K562 (cell line): ENCODE results near the gene PGBD1. TPM values are rescaled to one million over a fixed set of nuclear protein-coding genes. Genes with fewer than 3 reads are reported as not detected.

Experiments used
- ATAC-seq: fragments of 200-7000 bp; cut with Tn5 transposase; 3 replicates; pipeline ENCODE4 v1.9.1; 2020; ENCODE audit warnings: moderate library complexity
- BruUV-seq: library from RNA; stranded (reverse); fragments of 400-500 nt; replicated peaks from 2 replicates; lab custom pipeline; 2021; lab: Mats Ljungman, UMichigan
- CTCF ChIA-PET: fragments of 300-600 bp; formaldehyde crosslinking; extraction: SDS; loops from one replicate; lab custom pipeline; 2021; ENCODE audit warnings: low intra/inter-chr PET ratio; lab: Yijun Ruan, JAX
- POLR2A ChIA-PET: fragments of 300-600, 350-650 bp; sonication (Branson Sonifier 250); formaldehyde crosslinking; extraction: SDS; loops from one replicate; lab custom pipeline; 2021; ENCODE audit warnings: antibody characterized with exemption, inconsistent platforms; lab: Yijun Ruan, JAX
- DNase-seq, 4 experiments: peaks; one replicate each; pipeline versions ENCODE4 v3.0.0 to v3.0.0-alpha.2; 2011 to 2018; ENCODE audit warnings: low spot score in 3 of 4, mixed read lengths in 3 of 4; ENCODE audit errors: extremely low read depth in 1 of 4
- FAIRE-seq: peaks from 2 replicates; lab custom pipeline; 2011; peaks lifted over from hg19 to GRCh38; lab: Jason Lieb, UNC
- H2AFZ ChIP-seq: 2 replicates; pipeline ENCODE4 v1.6.0; 2011; ENCODE audit warnings: low read depth, low read length, control low read depth, inconsistent platforms
- H3K27ac ChIP-seq: fragments of 200-600 bp; 3 replicates; pipeline ENCODE4 v1.8.0; 2011; ENCODE audit warnings: low read depth, mild to moderate bottlenecking, control low read depth, inconsistent platforms, low read length, moderate library complexity, mixed read lengths; ENCODE audit errors: extremely low read depth
- H3K27me3 ChIP-seq, 2 experiments: fragments of 300-600 bp in 1 of 2; 2 replicates in 1 of 2; 3 replicates in 1 of 2; pipeline versions ENCODE4 v1.6.0 to v1.8.0; 2011; ENCODE audit warnings: inconsistent platforms in 2 of 2, low read length in 2 of 2, mild to moderate bottlenecking in 1 of 2, mixed read lengths in 1 of 2, moderate library complexity in 1 of 2; ENCODE audit not compliant: control insufficient read depth in 2 of 2, insufficient read depth in 2 of 2
- H3K36me3 ChIP-seq: fragments of 300-600 bp; 3 replicates; pipeline ENCODE4 v1.8.0; 2011; ENCODE audit warnings: mild to moderate bottlenecking, low read length, inconsistent platforms; ENCODE audit not compliant: control insufficient read depth, insufficient read depth
- H3K4me1 ChIP-seq, 2 experiments: fragments of 200-600 bp in 1 of 2; replicated peaks in 1 of 2; 2 replicates in 1 of 2; 3 replicates in 1 of 2; pipeline versions ENCODE4 v1.5.1 to v1.8.0; 2011; ENCODE audit warnings: inconsistent platforms in 2 of 2, low read length in 2 of 2, mild to moderate bottlenecking in 1 of 2, mixed read lengths in 1 of 2, moderate library complexity in 1 of 2; ENCODE audit not compliant: control insufficient read depth in 2 of 2, insufficient read depth in 2 of 2
- H3K4me2 ChIP-seq: 2 replicates; pipeline ENCODE4 v1.6.1; 2011; ENCODE audit warnings: low read length, control low read depth, inconsistent platforms, mixed read lengths; ENCODE audit not compliant: insufficient read depth
- H3K4me3 ChIP-seq: fragments of 200-600 bp; sonication (generic), shearing (Covaris generic); 2 replicates; pipeline ENCODE4 v1.5.1; 2016; ENCODE audit warnings: control low read depth, inconsistent platforms
- H3K79me2 ChIP-seq: fragments of 200-600 bp; 3 replicates; pipeline ENCODE4 v1.8.0; 2011; ENCODE audit warnings: low read length, inconsistent platforms; ENCODE audit not compliant: control insufficient read depth, insufficient read depth
- H3K9ac ChIP-seq, 2 experiments: 2 replicates each; pipeline versions ENCODE4 v1.6.0 to v1.6.1; 2011; ENCODE audit warnings: low read depth in 2 of 2, low read length in 2 of 2, control low read depth in 1 of 2, inconsistent platforms in 1 of 2, mild to moderate bottlenecking in 1 of 2, mixed read lengths in 1 of 2; ENCODE audit not compliant: insufficient read depth in 1 of 2
- H3K9me1 ChIP-seq: one replicate; pipeline ENCODE4 v1.6.0; 2011; ENCODE audit warnings: inconsistent platforms, mild to moderate bottlenecking, low read length, moderate library complexity; ENCODE audit not compliant: control insufficient read depth, insufficient read depth
- H3K9me3 ChIP-seq: replicated peaks from 2 replicates; pipeline ENCODE4 v1.5.1; 2011; ENCODE audit warnings: low read depth, low read length, inconsistent platforms; ENCODE audit not compliant: control insufficient read depth, insufficient read depth
- H4K20me1 ChIP-seq: replicated peaks from 2 replicates; pipeline ENCODE4 v1.6.1; 2011; ENCODE audit warnings: low read length, inconsistent platforms, mixed read lengths; ENCODE audit not compliant: control insufficient read depth, insufficient read depth
- CGGBP1 ChIP-seq: fragments of 250-450 bp; sonication (Bioruptor Pico); IDR thresholded peaks from 2 replicates; pipeline ENCODE4 v1.9.0; 2021; ENCODE audit warnings: mild to moderate bottlenecking
- CLOCK ChIP-seq: fragments of 250-450 bp; sonication (Bioruptor Pico); IDR thresholded peaks from 2 replicates; pipeline ENCODE4 v1.4.0; 2020; ENCODE audit warnings: mild to moderate bottlenecking, moderate library complexity, borderline replicate concordance
- HNRNPLL ChIP-seq: fragments of 200-400 bp; formaldehyde crosslinking; IDR thresholded peaks from 2 replicates; pipeline ENCODE4 v1.6.1; 2017; ENCODE audit warnings: low read length, low read depth, mild to moderate bottlenecking; ENCODE audit not compliant: poor library complexity, severe bottlenecking
- KLF10 ChIP-seq: fragments of 250-450 bp; sonication (Bioruptor Pico); IDR thresholded peaks from 2 replicates; pipeline ENCODE4 v1.6.1; 2021; ENCODE audit warnings: matching md5 sums
- MEF2A ChIP-seq: IDR thresholded peaks from 2 replicates; pipeline ENCODE4 v1.6.1; 2011; ENCODE audit warnings: low read depth, mild to moderate bottlenecking, low read length, moderate library complexity; ENCODE audit not compliant: control insufficient read depth
- MLX ChIP-seq, 2 experiments: fragments of 450-650 bp in 1 of 2; sonication (generic) in 1 of 2; formaldehyde crosslinking; conservative IDR thresholded peaks; 2 replicates each; pipeline versions ENCODE4 v1.4.0 to v1.8.1; 2020 to 2022; ENCODE audit warnings: mild to moderate bottlenecking in 1 of 2, missing genetic modification reagents in 1 of 2
- NCOA1 ChIP-seq: fragments of 450-650 bp; IDR thresholded peaks from 2 replicates; pipeline ENCODE4 v1.6.1; 2016; ENCODE audit warnings: low read depth
- PHTF2 ChIP-seq: fragments of 250-450 bp; sonication (Bioruptor Pico); IDR thresholded peaks from 2 replicates; pipeline ENCODE4 v1.5.0; 2021; ENCODE audit warnings: mild to moderate bottlenecking
- RAD51 ChIP-seq: fragments of 450-650 bp; IDR thresholded peaks from 2 replicates; pipeline ENCODE4 v1.7.1; 2016; ENCODE audit warnings: low read depth, mild to moderate bottlenecking, borderline replicate concordance
- SNIP1 ChIP-seq: fragments of 450-650 bp; IDR thresholded peaks from 2 replicates; pipeline ENCODE4 v1.7.1; 2017; ENCODE audit warnings: low read depth, mild to moderate bottlenecking
- TCF15 ChIP-seq: fragments of 250-450 bp; sonication (Bioruptor Pico); IDR thresholded peaks from 2 replicates; pipeline ENCODE4 v1.8.0; 2022; ENCODE audit warnings: moderate library complexity, mild to moderate bottlenecking, inconsistent platforms
- TRIM24 ChIP-seq, 2 experiments: fragments of 450-650 bp; IDR thresholded peaks; 2 replicates each; pipeline ENCODE4 v1.6.1; 2016
- TSHZ1 ChIP-seq: fragments of 250-450 bp; sonication (Bioruptor Pico); IDR thresholded peaks from 2 replicates; pipeline ENCODE4 v1.4.0; 2020; ENCODE audit warnings: mild to moderate bottlenecking, moderate library complexity
- ZFP30 ChIP-seq: fragments of 250-450 bp; sonication (Bioruptor Pico); IDR thresholded peaks from 2 replicates; pipeline ENCODE4 v1.8.0; 2022; ENCODE audit warnings: moderate library complexity, mild to moderate bottlenecking, inconsistent platforms, borderline replicate concordance
- ZNF133 ChIP-seq: fragments of 250-450 bp; sonication (Bioruptor Pico); IDR thresholded peaks from 2 replicates; pipeline ENCODE4 v1.4.0; 2020; ENCODE audit warnings: mild to moderate bottlenecking
- ZNF764 ChIP-seq: fragments of 250-450 bp; sonication (Bioruptor Pico); IDR thresholded peaks from 2 replicates; pipeline ENCODE4 v1.4.0; 2020; ENCODE audit warnings: low read depth, mild to moderate bottlenecking, moderate library complexity
- WGBS: fragments of 100-300 bp; shearing (Covaris generic); methylation state at CpG from one replicate; pipeline ENCODE4 v1.1.6; 2016; ENCODE audit warnings: low coverage, mixed read lengths; ENCODE audit not compliant: insufficient coverage; ENCODE audit errors: missing lambda C conversion rate; 5-methylcytosine and 5-hydroxymethylcytosine counted together
- in situ Hi-C: fragments of 300-500 bp; cut with MboI; formaldehyde crosslinking; loops from 4 replicates; pipeline ENCODE4 v1.15.0; 2018; ENCODE audit warnings: inconsistent platforms, mixed read lengths
- intact Hi-C: fragments of 100-400 bp; cut with micrococcal nuclease; formaldehyde crosslinking; loops from 2 replicates; pipeline ENCODE4 v1.14.2; 2022
- polyA plus RNA-seq, 8 experiments: library from polyadenylated mRNA; depleted of rRNA in 4 of 8; stranded (reverse) in 5 of 8; unstranded in 3 of 8; fragments of >200 nt; fragmentation: Nextera tagmentation in 2 of 8; fragmentation: Illumina TruSeq in 1 of 8; extraction: Ambion mirVana in 2 of 8; extraction: Trizol in 1 of 8; gene quantifications; 2 replicates each; pipeline versions ENCODE4 v1.2.1 to v1.2.3, GENCODE V29; 2011 to 2014; ENCODE audit warnings: inconsistent platforms in 1 of 8, missing spikeins in 1 of 8
- total RNA-seq, 7 experiments: library from RNA; depleted of rRNA in 6 of 7; stranded (reverse); fragments of >200 nt in 6 of 7; fragmentation: Illumina TruSeq in 2 of 7; extraction: Trizol in 2 of 7; gene quantifications; 2 replicates each; pipeline versions ENCODE4 v1.2.1 to v1.2.3, GENCODE V29; 2011 to 2021; ENCODE audit warnings: low replicate concordance in 1 of 7

The PGBD1 gene
- total and polyA plus RNA-seq, 9 of the 15 experiments (the other 6 are each of a cell fraction or from before 2014, with no cell fraction given): 3.3 to 9.0 (median 7.3) TPM

GRCh38 chr6:28248916-28249315 is 32.5 kb upstream of the PGBD1 start:
- ChIA-PET POLR2A (interaction anchor here (0.6 to 8.3 kb wide), 3 partner anchors 8 to 19 kb away, joined by 3 to 73 read pairs (median 9); partner anchors contain the start of gene ZSCAN26), CTCF (no interaction called here)
- H3K4me3 ChIP-seq: no peak overlapping the region
- H3K27ac ChIP-seq: no peak overlapping the region
- in situ Hi-C loops: no loop called here
- H3K27me3 ChIP-seq: no peaks in the 10 kb centered on the region
- intact Hi-C loops: no loop called here
- no peak overlapping the region for H3K9ac ChIP-seq
- H2AFZ ChIP-seq: no peak overlapping the region
- peaks cover 46% of the 10 kb centered on the region; the same call in 2 of the 3 replicates for H3K36me3 ChIP-seq
- H3K4me1 ChIP-seq: peaks cover 10 to 21% of the 10 kb centered on the region in 2 experiments
- no peak for DNase-seq
- H4K20me1 ChIP-seq: no peaks in the 10 kb centered on the region
- BruUV-seq: no TSS peak
- H3K4me2 ChIP-seq: no peak overlapping the region
- peaks cover 19% of the 10 kb centered on the region for H3K79me2 ChIP-seq
- WGBS: 59% methylated on average over 1 of the region's 1 CpG
- no peak for ATAC-seq
- H3K9me3 ChIP-seq: 0 out of 2 replicates have a peak, but pooled peaks cover 2% of the 10 kb centered on the region
- no peak for FAIRE-seq
- H3K9me1 ChIP-seq: no peaks in the 10 kb centered on the region
- TF ChIP-seq MLX (CRISPR knock-in tag; conservative IDR thresholded peaks at IDR 0.05) (no peak), ZNF133 (CRISPR knock-in tag) (no peak), ZFP30 (CRISPR knock-in tag) (no peak), TCF15 (CRISPR knock-in tag) (no peak), PHTF2 (CRISPR knock-in tag) (no peak), TRIM24 (IDR thresholded peaks at IDR 0.05) (no peak), KLF10 (CRISPR knock-in tag) (no peak), TSHZ1 (CRISPR knock-in tag) (no peak), HNRNPLL (no peak), ZNF764 (CRISPR knock-in tag) (no peak), CGGBP1 (CRISPR knock-in tag) (no peak), MEF2A (no peak), SNIP1 (no peak), CLOCK (CRISPR knock-in tag) (no peak), NCOA1 (no peak), RAD51 (no peak)
